ENCODE measurements around the gene ATAD3B.
"Not testable (repeated sequence)": the region's sequence is repeated elsewhere in the genome, so short reads cannot be mapped to it uniquely, and the experiment has no call there.

ATAD3B gene

DNA sequence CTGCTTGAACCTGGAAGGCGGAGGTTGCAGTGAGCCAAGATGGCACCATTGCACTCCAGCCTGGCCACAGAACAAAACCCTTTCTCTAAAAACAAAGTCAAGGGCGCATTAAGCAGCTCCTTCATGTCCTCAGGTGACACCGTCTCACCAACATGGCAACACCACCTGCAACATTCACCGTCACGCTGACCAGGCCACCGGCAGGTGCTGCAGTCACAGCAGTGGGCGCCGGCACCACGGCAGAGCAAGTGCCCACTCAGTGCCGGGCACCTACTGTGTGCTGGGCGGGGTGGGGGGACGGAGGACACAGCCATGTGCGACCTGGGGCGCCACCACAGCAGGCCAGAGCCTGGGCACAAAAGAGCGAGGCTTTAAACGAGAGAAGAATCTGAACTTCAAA, 12.1 kb downstream of the ATAD3B start:
- DNase-seq (ENCODE audit: low read depth), result no peak
- H3K4me3 ChIP-seq (ENCODE audit: low read depth, low read length), result no peak overlapping the region
- TF ChIP-seq, protein P1, sequence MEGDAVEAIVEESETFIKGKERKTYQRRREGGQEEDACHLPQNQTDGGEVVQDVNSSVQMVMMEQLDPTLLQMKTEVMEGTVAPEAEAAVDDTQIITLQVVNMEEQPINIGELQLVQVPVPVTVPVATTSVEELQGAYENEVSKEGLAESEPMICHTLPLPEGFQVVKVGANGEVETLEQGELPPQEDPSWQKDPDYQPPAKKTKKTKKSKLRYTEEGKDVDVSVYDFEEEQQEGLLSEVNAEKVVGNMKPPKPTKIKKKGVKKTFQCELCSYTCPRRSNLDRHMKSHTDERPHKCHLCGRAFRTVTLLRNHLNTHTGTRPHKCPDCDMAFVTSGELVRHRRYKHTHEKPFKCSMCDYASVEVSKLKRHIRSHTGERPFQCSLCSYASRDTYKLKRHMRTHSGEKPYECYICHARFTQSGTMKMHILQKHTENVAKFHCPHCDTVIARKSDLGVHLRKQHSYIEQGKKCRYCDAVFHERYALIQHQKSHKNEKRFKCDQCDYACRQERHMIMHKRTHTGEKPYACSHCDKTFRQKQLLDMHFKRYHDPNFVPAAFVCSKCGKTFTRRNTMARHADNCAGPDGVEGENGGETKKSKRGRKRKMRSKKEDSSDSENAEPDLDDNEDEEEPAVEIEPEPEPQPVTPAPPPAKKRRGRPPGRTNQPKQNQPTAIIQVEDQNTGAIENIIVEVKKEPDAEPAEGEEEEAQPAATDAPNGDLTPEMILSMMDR (IDR thresholded peaks at IDR 0.05; ENCODE audit: low read depth, low read length, missing control alignments), result no peak

DNA sequence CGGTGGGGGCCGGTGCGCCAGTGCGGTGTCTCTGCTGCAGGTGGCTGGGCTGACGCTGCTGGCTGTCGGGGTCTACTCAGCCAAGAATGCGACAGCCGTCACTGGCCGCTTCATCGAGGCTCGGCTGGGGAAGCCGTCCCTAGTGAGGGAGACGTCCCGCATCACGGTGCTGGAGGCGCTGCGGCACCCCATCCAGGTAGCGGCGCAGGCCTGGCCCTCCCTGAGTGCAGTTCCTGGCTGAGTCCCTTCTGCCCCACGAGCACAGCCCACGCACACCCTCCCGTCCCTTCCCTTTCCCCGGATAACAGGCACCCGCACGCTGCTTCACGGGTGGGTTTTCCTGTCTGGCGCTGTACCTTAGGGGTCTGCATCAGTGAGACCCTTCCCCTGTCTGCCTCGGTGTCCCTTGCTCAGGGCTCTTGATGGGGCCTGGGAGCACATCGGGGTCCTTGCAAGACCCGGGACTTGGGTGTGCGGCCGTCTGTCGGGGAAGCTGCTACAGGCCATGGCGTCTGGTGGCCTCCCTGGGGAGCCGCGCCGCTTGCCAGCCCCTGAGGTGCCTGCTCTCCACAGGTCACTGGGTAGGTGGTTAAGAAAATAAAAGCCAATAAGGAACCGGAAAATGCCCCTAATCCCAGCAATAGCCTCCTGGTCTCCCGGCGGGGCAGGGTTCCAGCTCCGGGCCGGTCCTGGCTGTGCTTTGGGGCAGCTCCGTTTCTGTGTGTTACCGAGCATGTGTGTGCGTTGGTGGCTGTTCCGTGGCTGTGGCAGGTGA, 13.6 kb downstream of the ATAD3B start:
- not testable (repeated sequence) for DNase-seq (ENCODE audit: low read depth); H3K4me3 ChIP-seq (ENCODE audit: low read depth, low read length)

DNA sequence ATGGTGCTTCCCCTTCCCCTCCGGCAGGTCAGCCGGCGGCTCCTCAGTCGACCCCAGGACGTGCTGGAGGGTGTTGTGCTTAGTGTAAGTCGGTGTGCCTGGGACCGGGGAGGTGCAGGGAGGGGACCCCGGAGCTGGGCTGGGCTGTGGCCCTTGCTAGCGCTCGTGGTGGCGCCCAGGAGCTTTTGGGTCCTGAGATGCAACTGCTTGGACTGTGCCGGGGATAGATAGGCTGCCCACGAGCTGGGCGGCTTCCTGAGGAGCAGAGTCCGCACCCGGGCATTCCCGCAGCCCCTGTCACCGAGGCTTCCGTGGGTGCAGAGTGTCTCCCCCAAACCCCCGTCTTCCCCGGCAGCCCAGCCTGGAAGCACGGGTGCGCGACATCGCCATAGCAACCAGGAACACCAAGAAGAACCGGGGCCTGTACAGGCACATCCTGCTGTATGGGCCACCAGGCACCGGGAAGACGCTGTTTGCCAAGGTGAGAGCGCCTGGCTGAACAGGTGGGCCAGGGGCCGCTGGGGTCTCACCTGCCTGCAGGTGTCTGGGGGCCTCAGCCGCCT, 14.3 kb downstream of the ATAD3B start:
- DNase-seq (ENCODE audit: low read depth), result not testable (repeated sequence)

DNA sequence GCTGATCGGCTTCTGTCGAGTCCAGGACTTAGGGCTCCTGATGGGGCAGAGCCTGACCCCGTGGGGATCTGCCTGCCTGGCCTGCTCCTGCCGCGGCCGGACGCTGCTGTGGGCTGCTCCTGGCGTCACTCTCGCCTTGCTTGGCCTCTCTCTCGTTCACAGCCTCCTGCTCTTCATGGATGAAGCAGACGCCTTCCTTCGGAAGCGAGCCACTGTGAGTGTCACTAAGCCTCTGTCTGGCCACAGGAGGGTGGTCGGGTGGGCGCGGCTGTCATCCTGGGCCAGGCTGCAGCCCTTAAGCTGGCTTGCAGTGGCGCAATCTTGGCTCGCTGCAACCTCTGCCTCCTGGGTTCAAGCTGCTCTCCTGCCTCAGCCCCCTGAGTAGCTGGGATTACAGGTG, 16.1 kb downstream of the ATAD3B start:
- TF ChIP-seq, protein P1 (IDR thresholded peaks at IDR 0.05; ENCODE audit: low read depth, low read length, missing control alignments), result no peak
- no peak overlapping the region for H3K4me3 ChIP-seq (ENCODE audit: low read depth, low read length)
- no peak for DNase-seq (ENCODE audit: low read depth)

More for the DNA sequence above, 14.3 kb downstream of the ATAD3B start:
- H3K4me3 ChIP-seq (ENCODE audit: low read depth, low read length), result not testable (repeated sequence)

DNA sequence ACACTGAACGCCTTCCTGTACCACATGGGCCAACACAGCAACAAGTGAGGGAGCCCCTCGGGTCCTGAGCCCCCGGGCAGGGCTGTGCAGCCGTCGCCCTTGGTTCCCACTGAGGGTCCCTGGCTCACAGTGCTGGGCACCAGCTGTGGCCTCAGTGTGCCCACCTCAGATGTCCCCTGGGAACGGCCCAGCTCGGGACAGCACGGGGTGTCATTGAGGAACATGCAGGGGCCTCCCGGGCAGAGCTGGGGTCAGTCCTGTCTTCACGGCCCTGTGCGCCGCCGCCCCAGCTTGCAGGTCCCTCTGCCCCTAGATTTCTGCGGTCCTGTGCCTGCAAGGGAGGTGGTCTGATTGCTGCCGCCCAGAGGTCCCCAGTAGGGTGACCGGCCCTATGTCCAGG, 17.7 kb downstream of the ATAD3B start:
- TF ChIP-seq, protein P1 (IDR thresholded peaks at IDR 0.05; ENCODE audit: low read depth, low read length, missing control alignments), result no peak
- no peak overlapping the region for H3K4me3 ChIP-seq (ENCODE audit: low read depth, low read length)
- DNase-seq (ENCODE audit: low read depth), result no peak

DNA sequence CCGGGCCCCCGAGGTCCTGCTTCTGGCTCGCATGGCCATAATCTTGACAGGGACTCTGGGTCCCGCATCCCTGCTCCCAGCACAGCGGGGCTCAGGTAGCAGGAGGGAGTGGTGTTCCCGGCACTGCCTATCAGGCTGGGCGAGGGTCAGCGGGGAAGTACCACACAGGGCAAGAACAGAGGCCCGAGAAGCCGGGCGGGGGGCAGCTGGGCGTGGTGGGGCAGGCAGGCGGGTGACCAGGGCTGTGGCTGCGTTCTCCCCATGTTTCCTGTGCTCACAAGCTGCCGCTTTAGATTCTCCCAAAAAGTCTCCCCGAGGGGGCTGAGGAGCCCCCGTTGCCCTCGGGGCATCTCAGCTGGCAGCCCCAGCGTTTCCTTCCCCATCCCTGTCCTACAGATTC, 18.3 kb downstream of the ATAD3B start:
- H3K4me3 ChIP-seq (ENCODE audit: low read depth, low read length), result no peak overlapping the region
- TF ChIP-seq, protein P1 (IDR thresholded peaks at IDR 0.05; ENCODE audit: low read depth, low read length, missing control alignments), result no peak
- no peak for DNase-seq (ENCODE audit: low read depth)

DNA sequence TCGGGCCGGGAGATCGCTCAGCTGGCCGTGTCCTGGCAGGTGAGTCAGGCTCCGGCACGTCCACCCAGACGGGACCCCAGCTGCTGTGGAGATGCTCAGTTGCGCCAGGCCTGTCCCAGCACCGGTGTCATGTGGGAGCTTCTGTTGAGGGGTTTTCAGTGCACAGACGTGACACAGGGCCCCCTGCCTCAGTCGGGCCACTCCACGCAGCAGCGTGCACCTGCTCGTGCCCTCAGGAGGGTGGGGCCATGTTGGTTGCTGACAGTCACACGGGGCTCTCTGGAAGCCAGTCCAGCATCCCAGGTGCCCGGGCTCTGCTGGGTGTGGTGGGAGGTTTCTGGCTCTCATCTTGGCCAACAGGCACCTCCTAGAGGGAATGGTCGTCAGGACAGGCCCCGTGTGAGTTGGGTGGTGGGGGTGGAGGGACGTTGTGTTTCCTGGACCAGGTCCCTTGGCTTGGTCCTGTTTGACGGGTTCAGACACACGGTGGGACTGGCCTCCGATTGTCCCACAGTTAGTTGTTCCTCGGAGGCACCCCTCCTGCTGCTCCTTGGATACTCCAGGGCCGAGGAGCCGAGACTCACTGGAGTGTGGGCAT, 19.2 kb downstream of the ATAD3B start:
- TF ChIP-seq, protein P1 (IDR thresholded peaks at IDR 0.05; ENCODE audit: low read depth, low read length, missing control alignments), result no peak
- no peak for DNase-seq (ENCODE audit: low read depth)
- H3K4me3 ChIP-seq (ENCODE audit: low read depth, low read length), result no peak overlapping the region

DNA sequence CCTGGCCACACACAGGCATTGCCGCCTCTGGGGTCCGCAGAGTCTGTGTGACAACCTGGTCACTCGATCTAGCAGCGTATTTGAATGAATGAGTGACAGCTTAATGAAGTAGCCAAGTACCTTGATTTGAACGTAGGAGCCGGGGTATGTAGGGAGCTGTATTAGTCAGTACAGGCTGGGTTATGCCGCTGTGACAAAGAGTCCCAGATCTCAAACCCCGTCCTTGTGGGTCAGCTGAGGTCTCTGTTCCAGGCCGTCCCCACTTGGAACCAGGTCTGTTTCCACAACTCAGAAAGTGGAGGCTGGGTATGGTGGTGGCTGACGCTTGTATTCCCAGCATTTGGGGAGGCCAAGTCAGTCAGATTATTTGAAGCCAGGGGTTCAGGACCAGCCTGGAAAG, 20.0 kb downstream of the ATAD3B start:
- no peak for DNase-seq (ENCODE audit: low read depth)
- H3K4me3 ChIP-seq (ENCODE audit: low read depth, low read length), result no peak overlapping the region
- TF ChIP-seq, protein P1 (IDR thresholded peaks at IDR 0.05; ENCODE audit: low read depth, low read length, missing control alignments), result no peak

DNA sequence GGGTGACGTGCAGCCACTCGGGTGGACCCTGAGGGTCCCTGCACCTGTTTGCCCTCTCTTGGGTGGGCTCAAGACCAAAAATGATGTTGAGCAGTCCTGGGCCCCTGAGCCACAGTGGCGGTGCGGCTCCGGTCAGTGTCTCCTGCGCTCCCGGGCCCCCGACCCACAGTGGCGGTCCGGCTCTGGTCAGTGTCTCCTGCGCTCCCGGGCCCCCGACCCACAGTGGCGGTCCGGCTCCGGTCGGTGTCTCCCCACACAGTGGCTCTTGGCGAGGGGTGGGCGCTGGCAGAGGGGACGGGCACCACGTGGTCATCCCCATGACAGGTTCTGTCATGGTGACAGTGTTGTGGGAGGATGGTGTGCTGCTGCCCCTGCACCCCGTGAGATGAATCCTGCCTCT, 22.7 kb downstream of the ATAD3B start:
- not testable (repeated sequence) for DNase-seq (ENCODE audit: low read depth); H3K4me3 ChIP-seq (ENCODE audit: low read depth, low read length)

DNA sequence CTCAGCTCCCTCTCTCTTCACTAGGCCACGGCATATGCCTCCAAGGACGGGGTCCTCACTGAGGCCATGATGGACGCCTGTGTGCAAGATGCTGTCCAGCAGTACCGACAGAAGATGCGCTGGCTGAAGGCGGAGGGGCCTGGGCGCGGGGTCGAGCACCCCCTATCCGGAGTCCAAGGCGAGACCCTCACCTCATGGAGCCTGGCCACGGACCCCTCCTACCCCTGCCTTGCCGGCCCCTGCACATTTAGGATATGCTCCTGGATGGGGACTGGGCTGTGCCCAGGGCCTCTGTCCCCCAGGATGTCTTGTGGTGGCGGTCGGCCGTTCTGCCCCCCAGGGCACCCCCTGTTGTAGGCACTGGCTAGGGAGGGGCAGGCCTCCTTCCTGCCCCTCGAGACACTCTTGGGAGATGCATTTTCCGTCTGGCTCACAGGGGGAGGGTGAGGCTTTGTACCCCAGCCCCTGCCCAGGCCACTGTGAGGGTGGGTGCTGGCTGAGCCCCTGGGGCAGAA, 24.0 kb downstream of the ATAD3B start:
- not testable (repeated sequence) for H3K4me3 ChIP-seq (ENCODE audit: low read depth, low read length); DNase-seq (ENCODE audit: low read depth)
